GM21717 (cell line): ENCODE results near the gene ALG5.

Experiments used
- ATAC-seq: cut with Tn5 transposase; IDR thresholded peaks from one replicate; pipeline ENCODE4 v1.9.1; 2021; ENCODE audit warnings: mild to moderate bottlenecking, moderate library complexity; ENCODE audit not compliant: unreplicated experiment

ALG5 gene

GRCh38 chr13:36917311-36917710, 81.8 kb downstream of the ALG5 start:
- no peak for ATAC-seq

DNA sequence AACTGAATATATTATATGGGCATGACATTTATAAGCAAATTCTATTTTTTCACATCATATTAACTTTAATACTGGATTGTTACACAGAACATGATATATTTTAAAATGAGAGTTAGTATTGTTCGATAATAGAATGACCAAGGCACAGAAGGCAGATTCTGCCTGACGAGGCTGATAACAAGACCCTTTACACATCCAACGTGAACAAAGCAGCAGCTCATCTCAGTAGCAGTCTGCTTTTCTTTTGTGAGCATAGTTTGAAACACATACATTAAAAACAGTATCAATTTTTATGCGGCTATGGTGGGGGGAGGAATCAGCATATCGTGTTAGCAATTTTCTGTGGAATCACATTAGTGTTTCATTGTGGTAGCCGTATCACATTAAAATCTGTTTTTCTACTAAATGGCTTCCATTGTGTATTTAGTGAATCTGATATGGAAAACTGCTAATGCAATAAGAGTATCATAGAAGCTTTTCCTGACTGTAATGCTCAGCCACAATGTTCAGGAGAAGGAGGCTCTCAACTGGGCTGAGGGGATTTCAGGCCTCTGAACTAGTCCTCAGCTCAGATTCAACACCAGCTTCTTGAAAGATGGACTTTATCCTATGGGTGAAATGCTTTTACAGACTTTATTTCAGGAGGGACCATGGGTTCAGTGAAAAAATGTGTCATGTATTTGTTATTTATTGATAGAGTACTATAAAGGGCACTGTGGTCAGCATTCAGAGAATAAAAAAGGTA, 83.1 kb downstream of the ALG5 start:
- ATAC-seq = no peak

- no peak for ATAC-seq
Measured at GRCh38 chr13:36915106-36915505, 84.0 kb downstream of the ALG5 start.

DNA sequence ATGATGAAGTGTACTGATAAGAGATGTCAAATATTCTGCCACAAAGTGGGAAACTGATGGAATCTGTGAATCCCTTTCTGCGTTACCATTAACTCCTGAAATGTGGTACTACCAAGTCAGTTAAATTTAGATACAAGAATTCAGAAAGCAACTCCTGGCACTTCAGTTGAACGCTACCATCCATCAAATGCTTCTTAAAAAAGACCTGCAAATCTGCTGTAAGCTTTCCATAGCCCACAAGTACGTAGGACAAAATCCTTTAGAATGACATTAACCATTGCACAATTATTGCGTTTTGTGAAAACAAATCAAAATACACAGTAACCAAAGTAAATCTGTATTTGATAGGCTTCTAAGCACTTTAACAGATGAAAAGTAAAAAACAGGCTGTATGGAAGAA, 84.5 kb downstream of the ALG5 start:
- no peak for ATAC-seq

DNA sequence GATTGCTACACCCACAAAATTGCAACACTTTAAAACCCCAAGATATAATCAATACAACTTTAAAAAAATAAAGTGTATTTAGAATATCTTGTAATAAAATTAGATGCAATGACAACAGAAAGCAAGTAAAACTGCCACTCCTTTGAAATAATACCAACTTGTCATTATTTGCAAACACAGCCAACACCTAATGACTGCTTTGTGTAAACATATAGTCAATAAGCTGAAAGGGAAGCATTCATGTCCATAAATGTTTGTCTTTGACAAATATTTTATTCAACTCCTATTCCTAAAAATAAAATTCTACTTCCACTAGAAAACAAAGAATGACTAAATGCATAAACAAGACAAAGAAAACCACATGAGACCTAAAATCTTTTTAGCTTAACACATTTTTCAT, 85.7 kb downstream of the ALG5 start:
- no peak for ATAC-seq

- ATAC-seq = no peak
Measured at GRCh38 chr13:36912973-36913372, 86.2 kb downstream of the ALG5 start.

GRCh38 chr13:36912369-36912768, 86.8 kb downstream of the ALG5 start:
- no peak for ATAC-seq

DNA sequence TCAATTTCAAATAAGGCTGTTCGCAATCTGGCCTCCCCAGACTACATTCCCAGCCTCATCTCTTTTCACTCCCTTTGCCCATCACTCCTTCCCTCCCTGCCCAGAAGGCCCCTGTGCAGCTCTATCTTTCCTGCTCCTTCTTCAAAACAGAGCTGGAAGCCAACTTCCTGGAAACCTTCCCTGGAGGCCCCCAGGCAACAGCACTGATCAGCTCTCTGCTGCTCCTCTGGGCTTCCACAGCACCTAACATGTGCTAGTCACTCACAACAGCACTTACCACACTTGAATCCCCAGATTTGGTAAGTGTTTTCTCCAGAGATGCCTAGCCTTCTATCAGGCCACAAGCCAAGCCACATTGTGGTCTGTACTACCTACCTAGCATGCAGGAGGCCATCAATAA, 88.6 kb downstream of the ALG5 start:
- ATAC-seq = no peak

DNA sequence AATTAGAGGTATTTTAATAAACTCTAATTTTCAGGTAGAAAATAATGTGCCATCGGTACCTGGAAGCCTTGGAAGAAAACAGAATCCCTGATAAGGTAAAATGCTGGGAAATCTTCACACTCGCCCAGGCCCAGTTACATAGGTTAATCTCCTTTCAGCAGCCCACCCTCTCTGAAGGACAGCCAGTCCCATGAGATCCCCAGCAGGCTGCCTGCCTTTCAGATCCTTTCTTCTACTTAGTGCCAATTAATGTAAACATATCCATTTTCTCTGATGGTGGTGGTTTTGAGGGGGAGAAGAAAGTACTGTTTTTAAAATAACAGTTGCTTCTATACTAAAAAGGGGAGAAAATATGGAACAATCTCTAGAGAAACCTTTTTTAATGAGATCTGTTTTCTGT, 91.3 kb downstream of the ALG5 start:
- ATAC-seq = no peak

DNA sequence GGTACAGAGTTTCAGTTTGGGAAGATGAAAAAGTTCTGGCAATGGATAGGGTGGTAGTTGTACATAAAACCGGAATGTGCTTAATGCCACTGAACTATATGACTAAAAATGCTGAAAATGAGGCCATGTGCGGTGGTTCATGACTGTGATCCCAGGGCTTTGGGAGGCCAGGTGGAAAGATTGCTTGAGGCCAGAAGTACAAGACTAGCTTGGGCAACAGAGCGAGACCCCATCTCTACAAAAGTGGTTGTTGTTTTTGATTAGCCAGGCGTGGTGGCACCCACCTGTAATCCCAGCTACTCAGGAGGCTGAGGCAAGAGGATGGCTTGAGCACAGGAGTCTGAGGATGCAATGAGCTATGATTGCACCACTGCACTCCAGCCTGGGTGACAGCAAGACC, 91.9 kb downstream of the ALG5 start:
- ATAC-seq = no peak

- no peak for ATAC-seq
Measured at GRCh38 chr13:36905944-36906343, 93.2 kb downstream of the ALG5 start.

DNA sequence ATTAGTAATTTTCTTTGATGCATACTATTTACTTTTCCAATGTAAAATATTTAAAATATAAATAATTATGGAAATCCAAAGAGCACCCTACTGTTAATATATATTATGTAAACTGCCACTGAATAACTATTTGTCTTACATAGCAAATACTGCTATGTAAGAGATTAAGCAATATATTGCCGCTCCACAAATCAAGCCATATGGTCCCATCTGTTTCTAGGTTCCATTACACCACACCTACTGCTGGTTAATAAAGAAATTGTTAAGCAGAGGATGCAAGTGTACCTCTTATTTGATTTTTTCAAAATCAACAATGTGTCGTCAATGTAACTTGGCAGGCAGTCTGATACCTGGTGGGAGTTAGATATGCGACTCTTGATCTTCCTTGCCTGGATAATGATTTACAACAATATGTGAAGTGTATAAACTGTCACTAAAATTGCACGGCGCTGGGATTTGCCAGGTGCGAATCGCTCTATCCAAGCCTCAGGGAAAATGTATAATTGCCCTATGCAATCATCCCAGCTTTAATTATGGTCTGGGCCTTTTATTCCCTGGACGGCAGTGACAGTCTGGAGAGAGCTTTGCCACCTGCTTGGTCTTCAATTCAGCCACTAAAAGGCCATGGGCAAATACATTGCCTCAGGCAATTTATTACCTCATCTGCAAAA, 95.1 kb downstream of the ALG5 start:
- ATAC-seq = no peak
